Suprapubic skin (tissue), 4 donors: Measurements from ENCODE around the gene ZNF582. TPM values are rescaled to one million over a fixed set of nuclear protein-coding genes. Genes with fewer than 3 reads are reported as not detected.

ENCODE experiments used
- DNase-seq, 2 donors: peaks; one replicate each; pipeline ENCODE4 v3.0.0-alpha.2; 2019; ENCODE audit warnings: low spot score in 2 of 2
- H3K27ac ChIP-seq: fragments of 200-600 bp; sonication (generic); one replicate; pipeline ENCODE4 v1.5.1; 2019
- H3K27me3 ChIP-seq: fragments of 200-600 bp; sonication (generic); one replicate; pipeline ENCODE4 v1.5.1; 2019
- H3K36me3 ChIP-seq: fragments of 200-600 bp; sonication (generic); one replicate; pipeline ENCODE4 v1.5.1; 2019
- H3K4me1 ChIP-seq: fragments of 200-600 bp; sonication (generic); one replicate; pipeline ENCODE4 v1.5.1; 2019
- H3K4me3 ChIP-seq: fragments of 200-600 bp; sonication (generic); one replicate; pipeline ENCODE4 v1.5.1; 2019; ENCODE audit warnings: mild to moderate bottlenecking
- H3K9me3 ChIP-seq: fragments of 200-600 bp; sonication (generic); one replicate; pipeline ENCODE4 v1.5.1; 2019
- EP300 ChIP-seq: sonication (generic); formaldehyde crosslinking; IDR thresholded peaks from one replicate; pipeline ENCODE4 v1.6.1; 2017; ENCODE audit warnings: antibody characterized with exemption
- POLR2A ChIP-seq, 2 donors: fragments of 450-650 bp; IDR thresholded peaks; one replicate each; pipeline ENCODE4 v1.6.1; 2017; ENCODE audit warnings: antibody characterized with exemption in 2 of 2, mild to moderate bottlenecking in 2 of 2, moderate library complexity in 2 of 2
- POLR2AphosphoS5 ChIP-seq, 3 donors: sonication (generic); formaldehyde crosslinking; IDR thresholded peaks; one replicate each; pipeline ENCODE4 v1.6.1; 2017; ENCODE audit warnings: antibody characterized with exemption in 3 of 3
- WGBS: methylation state at CpG from one replicate; pipeline ENCODE4 v1.1.5; 2018; 5-methylcytosine and 5-hydroxymethylcytosine counted together
- total RNA-seq, 4 donors: library from RNA; depleted of rRNA; stranded (reverse); fragments of >200 nt; gene quantifications; one replicate each; pipeline ENCODE4 v1.1.0, GENCODE V29; 2016
- TF ChIP-seq, protein P1 (sequence below), 2 donors: fragments of 200-600 bp in 1 of 2; fragments of 450-650 bp in 1 of 2; sonication (generic) in 1 of 2; IDR thresholded peaks; one replicate each; pipeline ENCODE4 v1.5.1; 2016 to 2019; ENCODE audit warnings: antibody characterized with exemption in 2 of 2, mild to moderate bottlenecking in 1 of 2, moderate library complexity in 1 of 2

Gene ZNF582
- total RNA-seq, 4 donors from 2014 or later = 2.6 to 5.2 (median 3.1) TPM

- Histone ChIP-seq H3K36me3 (peaks cover 31% of the 10 kb centered on the region), H3K9me3 (peaks cover 13% of the 10 kb centered on the region), H3K4me3 (peak overlapping the region; percentile 72), H3K27ac (no peak overlapping the region), H3K27me3 (no peaks in the 10 kb centered on the region), H3K4me1 (peaks cover 14% of the 10 kb centered on the region)
- no peak for DNase-seq
- TF ChIP-seq EP300 = no peak
- TF ChIP-seq, protein P1, sequence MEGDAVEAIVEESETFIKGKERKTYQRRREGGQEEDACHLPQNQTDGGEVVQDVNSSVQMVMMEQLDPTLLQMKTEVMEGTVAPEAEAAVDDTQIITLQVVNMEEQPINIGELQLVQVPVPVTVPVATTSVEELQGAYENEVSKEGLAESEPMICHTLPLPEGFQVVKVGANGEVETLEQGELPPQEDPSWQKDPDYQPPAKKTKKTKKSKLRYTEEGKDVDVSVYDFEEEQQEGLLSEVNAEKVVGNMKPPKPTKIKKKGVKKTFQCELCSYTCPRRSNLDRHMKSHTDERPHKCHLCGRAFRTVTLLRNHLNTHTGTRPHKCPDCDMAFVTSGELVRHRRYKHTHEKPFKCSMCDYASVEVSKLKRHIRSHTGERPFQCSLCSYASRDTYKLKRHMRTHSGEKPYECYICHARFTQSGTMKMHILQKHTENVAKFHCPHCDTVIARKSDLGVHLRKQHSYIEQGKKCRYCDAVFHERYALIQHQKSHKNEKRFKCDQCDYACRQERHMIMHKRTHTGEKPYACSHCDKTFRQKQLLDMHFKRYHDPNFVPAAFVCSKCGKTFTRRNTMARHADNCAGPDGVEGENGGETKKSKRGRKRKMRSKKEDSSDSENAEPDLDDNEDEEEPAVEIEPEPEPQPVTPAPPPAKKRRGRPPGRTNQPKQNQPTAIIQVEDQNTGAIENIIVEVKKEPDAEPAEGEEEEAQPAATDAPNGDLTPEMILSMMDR (IDR thresholded peaks at IDR 0.05) = no peak
- no peak for TF ChIP-seq POLR2AphosphoS5 (IDR thresholded peaks at IDR 0.05)
- TF ChIP-seq POLR2A (IDR thresholded peaks at IDR 0.05) = no peak
- 42% methylated on average over 9 of the region's 9 CpGs for WGBS
Measured at GRCh38 chr19:56404705-56405056, 11.3 kb upstream of the ZNF582 start.

DNA sequence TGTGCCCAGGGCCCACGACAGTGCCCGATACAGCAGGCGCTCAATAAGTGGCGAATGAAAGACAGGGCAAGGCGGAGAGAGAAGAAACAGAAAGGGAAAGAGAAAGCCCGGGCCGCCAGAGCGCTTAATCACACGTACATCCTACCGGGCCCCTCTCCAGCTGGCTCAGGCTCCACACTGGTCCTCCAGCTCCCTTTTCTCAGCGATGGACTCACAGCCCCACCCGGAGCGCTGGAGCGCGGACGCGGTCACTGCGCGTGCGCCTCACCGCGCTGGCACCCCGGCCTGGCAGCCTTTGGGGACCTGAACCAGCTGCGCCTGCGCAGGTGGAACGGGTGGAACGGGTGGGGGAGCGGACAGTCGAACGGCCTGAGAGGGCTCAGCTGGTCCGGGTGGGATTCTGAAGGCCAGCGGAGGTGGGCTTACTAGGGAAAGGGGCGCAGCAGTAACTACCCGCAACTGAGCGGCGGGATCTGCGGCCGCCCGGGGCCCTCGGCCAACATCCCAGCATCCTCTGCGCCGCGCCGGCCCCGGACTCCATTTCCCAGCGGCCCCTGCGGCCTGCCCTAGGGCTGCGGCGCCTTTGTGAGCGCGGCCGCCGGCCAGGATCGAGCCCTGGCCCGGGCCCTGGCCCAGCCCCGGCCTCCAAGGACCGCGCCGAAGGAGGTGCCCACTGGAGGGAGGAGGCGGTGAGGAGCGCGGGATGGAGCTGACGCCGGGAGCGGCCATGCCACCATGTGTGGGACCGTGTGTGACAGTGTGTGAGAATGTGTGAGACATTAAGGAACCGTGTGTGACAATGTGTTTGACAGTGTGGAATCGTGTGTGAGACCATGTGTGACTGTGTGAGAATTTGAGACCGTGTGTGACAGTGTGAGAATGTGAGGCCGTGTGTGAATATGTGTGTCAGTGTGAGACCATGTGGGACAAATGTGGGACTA is 10.7 kb upstream of the ZNF582 start, which contains the start of gene ZNF583:
Gene ZNF583, plus strand, starts transcription at position 569 of the 941 bp plus-strand sequence. CDS start 2,783 bp downstream, outside the sequence.
- peaks cover 16% of the 10 kb centered on the region for H3K9me3 ChIP-seq
- under 1% methylated on average over 56 of the region's 70 CpGs for WGBS
- peak within 1 kb of the TSS; percentile 72 for H3K4me3 ChIP-seq
- peaks cover 14% of the 10 kb centered on the region for H3K4me1 ChIP-seq
- H3K36me3 ChIP-seq = peaks cover 29% of the 10 kb centered on the region
- TF ChIP-seq POLR2AphosphoS5 (IDR thresholded peaks at IDR 0.05) (peak in 1 of 3 donors; percentile 1), POLR2A (IDR thresholded peaks at IDR 0.05) (no peak)
- peak; percentile 96 for DNase-seq
- peak within 1 kb of the TSS; percentile 86 for H3K27ac ChIP-seq
- no peaks in the 10 kb centered on the region for H3K27me3 ChIP-seq

DNA sequence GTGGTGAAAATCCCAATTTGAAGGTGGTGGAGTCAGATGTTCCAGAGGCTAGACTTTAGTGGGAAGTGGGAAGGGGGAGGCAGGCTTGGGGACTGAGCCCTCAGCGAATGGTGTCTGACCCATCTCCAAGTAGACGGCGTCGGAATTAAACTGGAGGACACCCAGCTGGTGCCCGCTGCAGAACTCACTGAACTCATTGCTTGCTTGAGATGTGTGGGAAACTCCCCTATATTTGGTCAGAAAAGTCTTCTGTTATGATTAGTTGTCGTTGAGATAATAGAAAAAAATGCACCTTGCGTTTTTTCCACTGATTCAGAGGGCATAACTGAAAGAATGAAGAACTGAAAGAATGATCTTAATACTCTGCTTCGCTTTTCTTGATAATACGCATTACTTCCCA is 9.9 kb upstream of the ZNF582 start:
- peak overlapping the region; percentile 72 for H3K4me3 ChIP-seq
- no peaks in the 10 kb centered on the region for H3K27me3 ChIP-seq
- peaks cover 14% of the 10 kb centered on the region for H3K4me1 ChIP-seq
- DNase-seq = no peak
- no peak for TF ChIP-seq EP300
- no peak for TF ChIP-seq POLR2AphosphoS5 (IDR thresholded peaks at IDR 0.05)
- TF ChIP-seq, protein P1 (IDR thresholded peaks at IDR 0.05) = no peak
- no peak for TF ChIP-seq POLR2A (IDR thresholded peaks at IDR 0.05)
- peaks cover 16% of the 10 kb centered on the region for H3K9me3 ChIP-seq
- WGBS = 22% methylated on average over 9 of the region's 9 CpGs
- H3K36me3 ChIP-seq = peaks cover 28% of the 10 kb centered on the region
- peak overlapping the region; percentile 86 for H3K27ac ChIP-seq

GRCh38 chr19:56400485-56400884 is 7.2 kb upstream of the ZNF582 start:
- no peak for DNase-seq
- Histone ChIP-seq H3K27me3 (no peaks in the 10 kb centered on the region), H3K4me1 (peaks cover 14% of the 10 kb centered on the region), H3K4me3 (no peak overlapping the region), H3K27ac (no peak overlapping the region), H3K9me3 (peaks cover 12% of the 10 kb centered on the region), H3K36me3 (peaks cover 19% of the 10 kb centered on the region)
- TF ChIP-seq POLR2AphosphoS5 (IDR thresholded peaks at IDR 0.05) = no peak
- no peak for TF ChIP-seq EP300
- TF ChIP-seq, protein P1 (IDR thresholded peaks at IDR 0.05) = no peak
- no peak for TF ChIP-seq POLR2A (IDR thresholded peaks at IDR 0.05)
- WGBS = 100% methylated on average over 4 of the region's 4 CpGs

DNA sequence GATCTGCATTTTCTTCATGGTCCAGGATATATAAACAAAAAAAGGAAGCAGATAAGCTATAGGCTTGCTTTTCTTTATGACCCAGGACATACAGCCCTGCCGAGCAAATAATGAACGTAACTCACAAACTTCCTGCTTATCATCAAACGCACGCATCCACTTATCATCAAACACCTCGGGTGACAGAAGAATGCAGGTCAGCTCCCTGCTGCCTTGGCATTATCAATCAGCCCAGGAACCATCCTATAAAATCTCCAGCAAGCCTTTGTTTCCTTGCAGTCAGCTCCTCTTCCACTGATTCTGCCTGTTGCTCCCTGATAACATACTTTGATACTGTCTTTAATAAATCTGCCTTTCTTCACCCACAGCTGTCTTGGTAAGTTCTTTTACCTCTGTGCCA is 5.5 kb upstream of the ZNF582 start:
- DNase-seq = no peak
- Histone ChIP-seq H3K9me3 (peaks cover 12% of the 10 kb centered on the region), H3K27ac (no peak overlapping the region), H3K27me3 (no peaks in the 10 kb centered on the region), H3K4me1 (peaks cover 8% of the 10 kb centered on the region), H3K36me3 (peaks cover 19% of the 10 kb centered on the region), H3K4me3 (no peak overlapping the region)
- TF ChIP-seq, protein P1 (IDR thresholded peaks at IDR 0.05) = no peak
- TF ChIP-seq EP300 (no peak), POLR2AphosphoS5 (IDR thresholded peaks at IDR 0.05) (no peak), POLR2A (IDR thresholded peaks at IDR 0.05) (no peak)
- 91% methylated on average over 5 of the region's 5 CpGs for WGBS
